ENCODE results near the gene GPS1. TPM values are rescaled to one million over a fixed set of nuclear protein-coding genes. Genes with fewer than 3 reads are reported as not detected.

The GPS1 gene
- total and polyA plus RNA-seq, 2 experiments from 2014 or later, result 136 to 242 TPM

GRCh38 chr17:82023447-82024241, 28.1 kb upstream of the GPS1 start:
- H3K4me3 Mint-ChIP-seq, result peak overlapping the region; percentile 85
- no peak overlapping the region for H3K27ac Mint-ChIP-seq
- Histone ChIP-seq H3K36me3 (ENCODE audit: insufficient read depth) (no peaks in the 10 kb centered on the region), H3F3A (replicated peaks; ENCODE audit: low read depth) (peaks cover 9% of the 10 kb centered on the region; the same call in 1 of the 2 replicates), H3K9me2 (ENCODE audit: insufficient read depth) (no peaks in the 10 kb centered on the region), H3K79me2 (replicated peaks; ENCODE audit: insufficient read depth) (peaks cover 15% of the 10 kb centered on the region), H3K4me3 (peak overlapping the region; percentile 89), H2AFZ (peak overlapping the region; percentile 86), H3K27me3 (ENCODE audit: insufficient read depth) (no peaks in the 10 kb centered on the region), H4K20me1 (replicated peaks; ENCODE audit: insufficient read depth) (peaks cover 3% of the 10 kb centered on the region; the same call in 1 of the 2 replicates), H3K4me1 (ENCODE audit: insufficient read depth) (peaks cover 5% of the 10 kb centered on the region; the same call in 1 of the 2 replicates), H3K27ac (ENCODE audit: low read depth) (no peak overlapping the region), H3K4me2 (peak overlapping the region; percentile 95)
- peak; percentile 69 for DNase-seq (ENCODE audit: low spot score)
- peak; percentile 10 for ATAC-seq
- H3K9me3 Mint-ChIP-seq, result no peaks in the 10 kb centered on the region; the same call in 2 of the 3 replicates
- no peak for TF ChIP-seq CREB1 (CRISPR knock-in tag; IDR thresholded peaks at IDR 0.05; ENCODE audit: low read depth)
- no peak for TF ChIP-seq EZH2phosphoT487 (IDR thresholded peaks at IDR 0.05; ENCODE audit: unreplicated experiment)
- TF ChIP-seq POLR2AphosphoS5 (IDR thresholded peaks at IDR 0.05; ENCODE audit: low read depth), result 0 out of 2 replicates have a peak, but pooled peaks have one; percentile 24
- no peak for TF ChIP-seq REST (IDR thresholded peaks at IDR 0.05; ENCODE audit: unreplicated experiment)
- TF ChIP-seq ZNF462 (CRISPR knock-in tag; IDR thresholded peaks at IDR 0.05), result no peak
- TF ChIP-seq STAT1 (IDR thresholded peaks at IDR 0.05; ENCODE audit: unreplicated experiment), result no peak
- TF ChIP-seq ETS1 (IDR thresholded peaks at IDR 0.05), result no peak; the same call in 1 of the 2 replicates
- peaks cover 11% of the 10 kb centered on the region for H3K4me1 Mint-ChIP-seq
- H3K36me3 Mint-ChIP-seq (ENCODE audit: low read depth), result peaks cover 2% of the 10 kb centered on the region
- peaks cover 23% of the 10 kb centered on the region for H3K27me3 Mint-ChIP-seq (ENCODE audit: insufficient read depth, low read depth, poor library complexity)
